ENCODE results near the gene DNAJB6.
A peak's percentile ranks its signal among the peaks of the same experiment; 100 is the strongest.

Gene DNAJB6

DNA sequence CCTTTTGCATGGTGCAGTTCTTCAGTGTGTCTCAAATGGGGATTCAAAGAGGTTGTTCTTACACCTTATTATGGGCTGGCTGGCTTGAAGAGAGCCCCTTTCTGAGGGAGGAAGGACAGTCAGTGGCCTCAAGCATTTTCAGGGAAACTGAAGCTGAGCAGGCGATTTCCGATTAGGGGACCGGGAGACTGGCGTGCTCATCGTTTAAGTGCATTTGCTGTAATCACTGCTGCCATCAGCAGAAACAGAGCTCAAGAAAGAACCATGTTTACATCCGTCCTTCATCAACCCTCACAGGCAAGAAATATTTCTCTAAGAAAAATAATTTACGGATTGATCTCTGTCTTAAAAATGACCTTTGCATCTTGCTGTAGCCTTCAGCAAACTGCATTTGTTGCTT, 32.2 kb downstream of the DNAJB6 start:
- no peak for DNase-seq (ENCODE audit: low spot score)

DNA sequence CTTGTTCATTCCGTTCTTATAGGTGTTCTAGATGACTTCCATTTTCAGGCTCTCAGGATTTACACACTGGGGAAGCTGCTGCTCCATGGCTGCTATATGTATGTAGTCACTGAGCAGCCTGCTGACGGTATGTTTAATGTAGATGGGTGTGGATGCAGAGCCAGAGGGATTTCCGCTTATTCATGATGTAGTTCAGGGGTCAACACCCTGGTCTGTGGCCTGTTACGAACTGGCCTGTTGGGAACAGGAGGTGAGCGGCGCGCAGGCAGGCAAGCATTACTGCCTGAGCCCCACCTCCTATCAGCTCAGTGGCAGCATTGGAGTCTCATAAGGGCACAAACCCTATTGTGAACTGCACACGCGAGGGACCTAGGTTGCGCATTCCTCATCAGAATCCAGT, 33.9 kb downstream of the DNAJB6 start:
- DNase-seq (ENCODE audit: low spot score), result no peak

DNA sequence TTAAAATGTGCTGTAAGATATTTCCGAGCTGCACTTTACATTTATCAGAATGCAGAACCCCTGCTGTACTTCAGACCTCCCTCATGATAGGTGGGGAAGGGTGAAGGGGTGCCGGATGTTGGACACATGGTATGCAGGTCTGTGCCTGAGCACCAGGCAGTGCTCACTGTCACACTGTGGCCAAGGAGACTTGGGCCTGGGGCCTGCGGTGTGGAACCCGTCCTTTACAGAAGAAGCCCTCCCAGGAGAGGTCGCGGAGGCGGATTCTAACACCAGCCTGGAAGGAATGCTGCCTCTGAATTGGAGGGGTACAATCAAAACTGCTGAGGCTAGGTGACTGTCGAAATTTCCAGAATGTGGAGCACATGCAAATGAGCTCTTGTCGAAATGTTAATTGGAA, 34.5 kb downstream of the DNAJB6 start:
- no peak for DNase-seq (ENCODE audit: low spot score)

DNA sequence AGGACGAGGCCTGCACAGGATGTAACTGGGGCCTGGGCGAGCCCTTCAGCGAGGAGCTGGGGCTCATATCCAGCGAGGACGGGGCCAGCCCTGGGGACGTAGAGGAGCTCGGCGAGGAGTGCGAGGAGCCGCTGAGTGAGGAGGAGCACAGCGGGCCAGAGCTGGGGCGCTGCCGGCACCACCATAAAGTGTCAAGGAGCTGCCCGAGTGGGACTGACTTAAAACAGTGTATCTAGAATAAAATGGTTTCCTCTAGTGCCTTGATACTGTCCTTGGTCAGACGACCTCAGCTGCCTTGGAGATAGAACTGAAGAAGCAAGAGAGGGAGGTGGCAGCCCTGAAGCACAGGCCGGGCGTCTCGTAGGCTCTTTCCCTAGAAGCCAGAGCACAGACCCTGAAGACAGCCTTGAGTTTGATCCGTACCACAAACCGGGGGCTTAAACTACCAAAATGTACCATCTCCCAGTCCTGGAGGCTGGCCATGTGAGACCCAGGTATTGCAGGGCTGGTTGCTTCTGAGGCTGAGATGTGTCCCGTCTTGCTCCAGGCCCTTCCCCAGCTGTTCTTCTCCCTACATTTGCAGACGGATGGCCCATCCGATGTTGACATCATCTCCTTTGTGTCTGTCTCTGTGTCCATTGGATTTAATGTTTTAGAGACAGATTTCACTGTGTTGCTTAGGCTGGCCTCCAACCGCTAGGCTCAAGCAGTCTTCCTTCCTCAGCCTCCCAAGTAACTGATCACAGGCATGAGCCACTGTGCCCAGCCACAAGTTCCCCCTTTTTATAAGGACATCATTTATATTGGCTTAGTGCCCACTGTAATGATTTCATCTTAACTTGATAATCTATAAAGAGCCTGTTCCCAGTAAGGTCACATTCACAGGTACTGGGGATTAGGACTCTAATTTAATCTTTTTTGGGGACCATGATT, 35.8 kb downstream of the DNAJB6 start:
- DNase-seq (ENCODE audit: low spot score), result no peak

DNA sequence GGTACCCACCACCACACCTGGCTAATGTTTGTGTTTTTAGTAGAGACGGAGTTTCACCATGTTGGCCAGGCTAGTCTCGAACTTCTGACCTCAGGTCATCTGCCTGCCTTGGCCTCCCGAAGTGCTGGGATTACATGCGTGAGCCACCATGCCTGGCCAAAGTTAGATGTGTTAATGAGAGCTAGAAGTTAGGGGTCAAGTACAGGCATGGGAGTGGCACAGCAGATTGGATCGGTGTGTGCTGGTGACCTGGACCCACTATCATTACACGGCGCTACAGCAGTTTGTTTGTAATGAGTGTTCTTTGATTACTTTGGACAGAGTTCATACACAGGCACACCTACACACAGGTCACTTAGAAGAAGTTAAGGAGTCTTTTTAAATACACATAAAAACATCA, 36.7 kb downstream of the DNAJB6 start:
- no peak for DNase-seq (ENCODE audit: low spot score)

DNA sequence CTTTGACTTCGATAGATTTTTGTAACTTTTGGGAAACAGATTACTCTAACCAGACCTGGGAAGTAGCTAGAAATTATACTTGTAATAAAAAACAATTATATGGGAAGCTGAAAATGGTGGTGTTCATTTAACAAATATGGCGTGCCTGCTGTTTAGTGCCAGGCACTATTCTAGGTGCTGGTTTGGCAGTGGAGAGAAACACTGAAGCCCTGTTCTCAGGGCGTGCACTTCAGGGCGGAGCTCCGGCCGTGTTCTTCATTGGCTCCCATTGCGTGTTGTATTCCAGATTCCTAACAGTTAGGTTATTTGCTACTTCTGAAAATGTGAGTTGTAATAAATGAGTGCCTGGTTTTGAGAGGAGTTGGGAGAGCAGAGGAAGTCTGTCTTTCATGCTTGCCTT, 38.6 kb downstream of the DNAJB6 start:
- DNase-seq (ENCODE audit: low spot score), result no peak

DNA sequence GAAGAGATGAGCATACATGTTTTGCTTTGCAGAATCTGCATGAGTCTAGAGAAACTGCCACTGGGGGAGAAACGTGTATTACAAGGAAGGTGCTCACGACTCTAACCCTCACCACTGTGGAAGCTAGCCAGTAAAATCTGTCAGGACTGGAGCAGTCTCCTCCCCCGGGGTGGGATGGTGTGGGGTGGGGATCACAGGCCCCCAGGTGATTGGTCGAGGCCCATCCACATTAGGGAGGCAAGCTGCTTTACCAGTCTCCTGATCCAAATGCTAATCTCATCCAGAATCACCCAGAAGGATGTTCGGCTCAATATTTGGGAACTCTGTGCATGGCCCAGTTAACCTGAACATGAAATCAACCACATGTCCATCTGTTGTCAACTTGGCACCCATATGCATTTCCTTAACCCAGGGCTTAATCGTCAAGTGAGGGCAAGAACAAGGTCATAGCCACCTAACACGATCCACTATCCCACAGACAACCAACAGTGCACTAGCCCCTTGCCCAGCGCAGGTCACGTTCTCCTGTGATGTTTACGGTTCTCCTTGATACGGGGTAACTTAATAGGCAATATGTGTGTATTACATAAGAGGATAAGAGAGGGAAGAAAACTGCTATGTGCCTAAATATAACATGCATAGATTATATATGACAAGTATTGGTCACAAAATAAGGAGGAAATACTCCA, 40.8 kb downstream of the DNAJB6 start:
- no peak for DNase-seq (ENCODE audit: low spot score)

DNA sequence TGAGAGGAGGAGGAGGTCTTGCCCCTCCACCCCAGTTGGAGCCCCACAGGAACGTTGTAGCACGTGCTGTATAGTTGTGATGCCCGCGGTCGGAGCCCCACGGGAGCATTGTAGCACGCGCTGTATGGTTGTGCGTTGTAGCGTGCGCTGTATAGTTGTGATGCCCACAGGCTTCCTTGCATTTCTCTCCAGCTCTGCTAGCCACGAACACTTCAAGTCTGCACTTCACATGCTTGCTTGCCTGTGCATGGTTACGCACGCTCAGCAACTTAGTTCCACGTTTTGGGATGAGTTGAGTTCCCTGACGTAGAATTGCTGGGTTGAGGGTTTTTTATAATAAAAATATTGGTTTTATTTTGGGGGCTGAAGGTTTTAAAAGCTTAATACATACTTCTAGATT, 41.6 kb downstream of the DNAJB6 start:
- no peak for DNase-seq (ENCODE audit: low spot score)

DNA sequence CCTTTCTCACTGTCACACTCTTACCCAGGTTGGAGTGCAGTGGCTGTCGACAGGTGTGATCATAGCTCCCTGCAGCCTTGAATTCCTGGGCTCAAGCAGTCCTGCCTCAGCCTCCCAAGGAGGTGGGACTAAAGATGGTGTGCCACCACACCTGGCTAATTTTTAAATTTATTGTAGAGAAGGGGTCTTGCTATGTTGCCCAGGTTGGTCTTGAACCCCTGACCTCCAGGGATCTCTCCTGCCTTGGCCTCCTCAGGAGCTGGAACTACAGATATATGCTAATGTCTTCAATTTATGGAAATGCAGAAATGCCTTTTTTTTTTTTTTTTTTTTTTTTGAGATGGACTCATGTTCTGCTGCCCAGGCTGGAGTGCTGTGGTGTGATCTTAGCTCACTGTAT, 42.7 kb downstream of the DNAJB6 start:
- no peak for DNase-seq (ENCODE audit: low spot score)

DNA sequence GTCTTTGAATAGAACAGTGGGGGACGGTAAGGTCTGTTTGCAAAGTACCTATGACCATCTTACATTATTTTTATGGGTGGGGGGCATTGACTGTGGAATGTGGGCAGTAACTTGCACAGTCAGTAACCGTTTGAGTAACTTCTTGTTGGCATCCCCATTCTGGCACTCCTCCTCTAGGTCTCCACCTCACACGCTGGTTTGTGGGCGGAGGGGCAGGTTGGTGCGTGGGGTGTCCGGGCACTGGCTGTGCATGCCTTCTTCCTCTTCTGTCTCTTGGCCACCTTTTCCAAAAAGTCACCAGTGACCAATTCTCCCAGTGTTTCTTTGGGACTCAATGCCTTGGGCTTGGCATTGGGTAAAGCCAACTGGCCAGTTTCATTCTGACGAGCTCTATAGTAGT, 43.6 kb downstream of the DNAJB6 start:
- DNase-seq (ENCODE audit: low spot score), result no peak

DNA sequence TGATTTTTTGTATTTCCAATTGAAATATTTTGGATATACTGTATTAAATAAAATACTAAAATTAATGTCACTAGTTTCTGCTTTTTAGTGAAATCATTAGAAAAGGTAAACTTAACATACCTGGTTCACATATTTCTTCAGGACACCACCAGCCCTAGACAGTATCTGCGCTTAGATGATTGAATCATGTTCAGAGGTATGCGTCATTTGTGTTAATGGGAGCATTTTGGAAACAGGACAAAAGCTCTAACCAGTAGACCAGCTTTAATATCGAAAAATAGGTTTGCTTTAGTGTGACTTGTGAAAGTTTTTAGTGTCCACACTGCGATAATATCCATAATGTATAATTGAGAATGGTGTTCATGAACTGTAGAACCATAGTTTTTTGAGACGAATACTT, 47.1 kb downstream of the DNAJB6 start:
- DNase-seq (ENCODE audit: low spot score), result no peak

DNA sequence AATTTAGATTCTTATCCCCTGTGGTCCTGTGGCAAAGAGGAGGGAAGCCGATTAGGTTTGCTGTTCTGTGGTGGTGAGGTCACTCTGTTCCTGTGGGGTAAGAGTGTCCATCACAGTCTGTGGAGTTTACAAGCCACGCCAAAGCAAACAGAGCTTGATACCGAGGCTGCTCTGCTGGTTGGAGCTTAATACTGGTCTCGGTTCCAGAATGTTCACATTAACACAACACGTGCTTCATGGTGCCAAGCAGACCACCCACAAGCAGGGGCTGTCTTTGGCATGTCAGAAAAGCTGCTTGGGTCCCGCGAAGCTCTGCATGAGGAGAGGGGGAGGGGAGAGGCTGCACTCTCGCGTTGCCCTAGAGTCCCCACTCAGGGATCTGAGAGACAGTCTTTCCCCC, 47.5 kb downstream of the DNAJB6 start:
- no peak for DNase-seq (ENCODE audit: low spot score)

DNA sequence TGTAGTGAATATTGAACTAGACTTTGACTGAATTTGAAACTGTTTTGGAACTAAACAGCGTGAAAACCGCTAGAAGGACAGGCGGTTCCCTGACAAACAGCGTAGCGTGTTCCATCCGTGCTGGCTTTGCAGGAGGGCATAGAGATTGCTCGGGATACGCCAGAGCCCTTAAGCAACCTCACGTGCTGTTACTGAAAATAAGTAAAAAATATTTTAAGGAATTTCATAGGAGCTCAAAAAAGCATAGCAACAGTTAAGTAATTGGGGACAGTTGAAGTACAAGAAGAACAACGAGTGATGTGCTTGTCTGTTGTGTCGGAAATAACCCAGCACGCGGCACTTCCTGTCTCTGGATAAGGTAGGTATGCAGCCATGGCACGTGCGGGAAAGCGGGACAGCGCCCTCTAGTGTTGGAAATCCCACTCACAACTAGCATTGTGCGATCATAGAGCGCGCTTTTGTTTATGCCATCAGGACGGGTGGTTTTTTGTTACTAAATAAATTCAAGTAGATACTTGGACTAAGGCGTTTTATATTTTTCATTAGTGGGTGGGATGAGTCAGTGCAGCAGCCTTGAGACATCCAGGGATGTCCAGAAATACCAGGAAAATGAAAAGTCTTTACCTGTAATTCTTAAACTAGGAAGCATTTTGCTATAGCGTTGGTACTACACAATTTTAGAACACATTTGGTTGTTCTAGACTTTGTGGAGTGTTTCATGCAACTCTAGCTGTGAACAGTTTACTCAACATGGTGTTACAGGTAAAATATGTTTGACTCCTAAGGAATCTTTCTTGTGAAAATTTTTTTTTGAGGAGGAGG, 50.4 kb downstream of the DNAJB6 start:
- DNase-seq (ENCODE audit: low spot score), result peak; percentile 39

DNA sequence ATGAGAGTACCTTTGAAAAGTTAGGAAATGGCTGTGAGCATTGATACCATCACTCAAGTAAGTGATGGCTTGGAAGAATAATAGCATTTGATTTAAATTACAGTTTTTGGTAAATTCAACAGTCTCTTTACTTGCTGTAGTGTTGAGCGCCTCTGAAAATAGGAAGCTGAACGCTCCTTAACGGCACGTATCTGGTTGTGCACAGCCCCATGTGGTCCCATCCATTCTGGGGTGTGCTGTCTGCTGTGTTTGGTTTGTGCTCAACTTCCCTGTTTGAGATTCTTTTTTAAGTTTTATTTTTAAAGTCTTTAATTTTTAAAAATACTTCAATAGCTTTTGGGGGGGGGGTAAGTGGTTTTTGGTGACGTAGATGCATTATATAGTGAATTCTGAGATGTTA, 51.5 kb downstream of the DNAJB6 start:
- no peak for DNase-seq (ENCODE audit: low spot score)

DNA sequence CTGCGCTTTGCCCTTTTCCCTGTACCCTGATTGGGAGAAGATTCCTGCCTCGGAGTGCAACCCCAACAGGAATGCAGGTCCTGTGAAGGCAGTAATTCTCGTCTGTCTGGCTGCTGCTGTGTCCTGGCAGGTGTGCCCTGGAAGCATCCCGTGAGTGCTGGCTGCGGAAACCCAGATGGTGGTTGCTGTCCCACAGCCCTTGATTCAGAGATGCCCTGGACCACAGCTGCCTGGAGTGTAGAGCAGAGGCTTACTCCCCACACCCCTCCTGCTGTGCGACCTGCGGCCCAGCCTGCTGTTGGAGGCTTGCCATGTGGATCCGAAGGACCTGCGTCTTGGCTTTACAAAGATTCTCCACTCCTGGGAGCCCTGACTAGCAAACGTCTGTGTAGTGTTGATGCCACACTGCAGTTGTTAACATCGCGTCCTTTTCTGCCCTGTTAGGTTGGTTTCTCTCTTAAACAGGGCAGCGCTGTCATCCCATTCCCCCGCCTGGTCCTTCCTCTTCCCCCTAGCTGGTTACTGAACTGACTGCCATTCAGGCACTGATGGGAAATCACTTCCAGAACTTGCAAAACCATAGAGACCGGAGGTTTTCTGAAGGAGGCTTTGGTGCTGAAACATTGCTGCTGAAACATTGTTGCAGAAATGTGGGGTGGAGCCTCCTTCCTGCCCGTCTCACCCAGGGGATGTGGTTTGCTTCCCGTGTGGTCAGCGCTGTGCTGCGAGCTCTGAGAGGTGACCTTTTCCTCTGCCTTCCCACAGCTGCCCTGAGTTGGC, 53.3 kb downstream of the DNAJB6 start:
- no peak for DNase-seq (ENCODE audit: low spot score)

DNA sequence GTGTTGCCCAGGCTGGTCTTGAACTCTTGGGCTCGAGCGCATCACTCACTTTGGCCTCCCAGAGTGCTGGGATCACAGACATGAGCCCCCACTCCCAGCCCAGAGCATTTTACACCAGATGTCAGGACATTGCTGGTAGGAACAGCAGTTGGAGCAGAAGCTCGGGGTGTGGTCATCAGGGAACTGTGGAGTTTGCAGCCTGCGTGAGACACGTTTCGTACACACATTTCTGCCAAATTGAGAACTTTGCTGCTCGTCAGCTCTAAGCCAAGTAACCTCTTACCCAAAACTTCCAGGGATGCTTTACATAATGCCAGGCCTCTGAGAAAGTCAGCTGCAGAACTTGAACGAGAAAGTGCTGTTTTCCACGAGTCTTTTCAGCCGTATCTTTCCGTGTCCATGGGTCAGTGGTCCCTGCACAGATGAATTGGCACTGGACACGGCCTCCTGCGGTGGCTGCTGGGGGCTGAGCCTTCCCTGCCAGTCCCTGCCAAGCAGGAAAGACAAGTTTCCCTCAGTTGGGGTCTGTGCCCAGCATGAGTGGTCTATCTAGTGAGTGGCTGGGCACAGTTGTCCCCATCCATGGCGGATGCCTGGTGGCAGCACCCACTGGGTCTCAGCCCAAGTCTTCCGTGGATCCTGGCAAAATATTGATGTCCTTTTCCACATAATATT, 54.4 kb downstream of the DNAJB6 start:
- no peak for DNase-seq (ENCODE audit: low spot score)

DNA sequence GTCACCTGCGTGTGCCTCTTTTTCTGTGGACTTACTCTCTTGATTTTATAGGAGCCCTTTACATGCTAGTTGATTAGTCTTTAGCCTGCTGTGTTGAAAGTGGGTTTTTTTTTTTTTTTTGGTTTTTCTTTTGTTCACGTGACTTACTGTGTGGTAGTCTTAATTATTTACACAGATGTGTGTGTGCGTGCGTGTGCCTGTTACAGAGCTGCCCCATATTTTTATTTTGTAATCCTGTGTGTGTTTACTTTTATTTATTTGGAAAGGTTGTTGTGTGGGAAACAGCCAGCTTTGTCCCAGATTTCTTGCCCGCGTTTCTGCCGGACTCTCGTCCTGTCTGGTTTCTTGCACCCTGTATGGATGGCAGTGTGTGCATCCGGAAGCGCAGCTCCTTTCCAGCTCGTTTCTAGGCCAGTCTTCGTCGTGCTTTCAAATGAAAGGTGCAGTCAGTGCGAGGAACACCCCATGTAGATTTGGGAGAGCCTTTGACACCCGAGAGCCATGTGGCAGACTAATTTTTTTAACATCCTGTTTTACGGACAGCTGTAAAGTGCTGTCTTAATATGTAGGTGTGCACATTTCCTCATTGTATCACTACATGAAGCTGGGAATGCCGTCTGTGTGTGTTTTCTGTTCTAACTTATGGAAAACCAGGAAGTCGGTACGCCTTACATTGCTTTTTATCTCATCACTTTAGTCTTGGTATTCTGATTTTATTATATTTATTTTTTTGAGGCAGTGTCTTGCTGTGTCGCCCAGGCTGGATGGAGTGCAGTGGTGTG, 55.6 kb downstream of the DNAJB6 start:
- DNase-seq (ENCODE audit: low spot score), result no peak

DNA sequence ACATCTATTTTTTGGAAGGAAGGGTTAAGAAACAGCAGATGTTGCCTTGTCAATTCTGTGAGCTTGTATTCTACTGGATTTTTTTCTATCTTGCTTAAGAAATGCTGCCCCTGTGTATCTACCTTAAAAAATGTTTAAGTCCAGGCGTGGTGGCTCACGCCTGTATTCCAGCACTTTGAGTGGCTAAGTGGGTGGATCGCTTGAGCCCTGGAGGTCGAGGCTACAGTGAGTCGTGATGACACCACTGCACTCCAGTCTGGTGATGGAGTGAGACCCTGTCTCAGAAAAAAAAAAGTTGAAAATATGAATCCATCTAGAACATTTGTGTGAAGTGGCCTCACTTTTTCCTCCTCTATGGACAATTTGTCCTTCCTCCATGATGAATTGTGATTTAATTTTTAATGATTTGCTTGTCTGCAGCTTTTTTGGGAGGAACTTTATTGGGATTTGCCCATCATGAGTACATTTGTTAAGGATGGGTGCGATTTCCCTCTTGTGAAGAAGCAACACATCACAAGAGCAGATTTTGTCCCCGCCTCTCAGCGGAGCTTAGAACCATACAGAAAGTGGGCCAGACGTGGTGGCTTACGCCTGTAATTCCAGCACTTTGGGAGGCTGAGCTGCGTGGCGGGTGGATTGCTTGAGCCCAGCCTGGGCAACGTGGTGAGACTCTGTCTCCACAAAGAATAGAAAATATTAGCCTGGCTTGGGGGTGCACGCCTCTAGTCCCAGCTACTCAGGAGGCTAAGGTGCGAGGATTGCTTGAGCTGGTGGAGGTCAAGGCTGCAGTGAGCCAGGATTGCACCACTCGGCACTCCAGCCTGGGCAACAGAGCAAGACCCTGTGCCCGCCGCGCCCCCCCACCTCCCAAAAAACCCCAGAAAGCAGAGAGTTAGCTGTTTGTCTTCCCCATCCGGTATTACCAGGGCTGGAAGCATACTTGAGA, 57.7 kb downstream of the DNAJB6 start:
- DNase-seq (ENCODE audit: low spot score), result no peak

DNA sequence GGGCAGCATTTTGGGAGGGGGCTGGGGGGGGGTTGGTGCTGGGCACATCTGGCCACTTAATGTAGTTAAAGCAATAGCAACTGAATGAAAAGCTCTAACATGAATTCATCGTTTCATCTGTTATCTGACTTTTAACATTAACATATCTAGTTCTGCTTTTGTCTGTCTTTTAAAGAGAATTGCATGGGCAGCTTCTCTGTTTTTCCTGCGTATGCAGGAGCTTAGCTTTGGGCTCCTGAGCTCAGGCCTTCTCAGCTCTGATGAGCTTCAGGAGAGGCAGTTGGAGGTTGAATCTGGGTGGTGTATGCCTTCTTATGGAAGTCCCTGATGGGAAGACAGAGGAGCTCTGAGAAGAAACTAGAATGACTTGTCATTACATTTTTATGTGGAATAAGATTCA, 58.4 kb downstream of the DNAJB6 start:
- DNase-seq (ENCODE audit: low spot score), result no peak

Data from putamen (tissue), 1 donor.